ENCODE results near the gene SCARF2. TPM values are rescaled to one million over a fixed set of nuclear protein-coding genes. Genes with fewer than 3 reads are reported as not detected.

SCARF2 gene
- total RNA-seq, 2 experiments from 2014 or later = 2.5 to 3.1 TPM

GRCh38 chr22:20401376-20402014 lies 36.1 kb downstream of the SCARF2 start:
- Histone ChIP-seq H3K9me3 (ENCODE audit: control insufficient read depth in 1 of 2, insufficient read depth in 1 of 2, low read length in 2 of 2) (no peaks in the 10 kb centered on the region), H3K4me3 (ENCODE audit: low read length) (no peak overlapping the region), H3K27ac (ENCODE audit: low read depth in 1 of 2, low read length in 2 of 2) (no peak overlapping the region), H3K4me1 (ENCODE audit: insufficient read depth, low read length) (peaks cover 8% of the 10 kb centered on the region), H3K27me3 (ENCODE audit: control insufficient read depth in 1 of 2, insufficient read depth in 2 of 2, low read length in 2 of 2) (no peaks in the 10 kb centered on the region), H3K36me3 (ENCODE audit: insufficient read depth, low read length) (peaks cover 32% of the 10 kb centered on the region)
- CTCF ChIA-PET = no interaction called here
- H3K27ac Mint-ChIP-seq = no peak overlapping the region
- no peak for ATAC-seq (ENCODE audit: poor library complexity)
- H3K4me1 Mint-ChIP-seq (ENCODE audit: low read depth) = peaks cover 19% of the 10 kb centered on the region
- DNase-seq = no peak
- peaks cover 36% of the 10 kb centered on the region for H3K36me3 Mint-ChIP-seq (ENCODE audit: low read depth)
- intact Hi-C loops (cut with DNase I, micrococcal nuclease) = no loop called here
- H3K9me3 Mint-ChIP-seq = no peaks in the 10 kb centered on the region
- no peak for TF ChIP-seq CTCF (IDR thresholded peaks at IDR 0.05)
- POLR2A ChIA-PET = no interaction called here
- no peak overlapping the region for H3K4me3 Mint-ChIP-seq
- H3K27me3 Mint-ChIP-seq = no peaks in the 10 kb centered on the region

- Histone ChIP-seq H3K27ac (ENCODE audit: low read depth in 1 of 2, low read length in 2 of 2) (no peak overlapping the region), H3K4me3 (ENCODE audit: low read length) (no peak overlapping the region), H3K36me3 (ENCODE audit: insufficient read depth, low read length) (peaks cover 25% of the 10 kb centered on the region), H3K9me3 (ENCODE audit: control insufficient read depth in 1 of 2, insufficient read depth in 1 of 2, low read length in 2 of 2) (no peaks in the 10 kb centered on the region), H3K27me3 (ENCODE audit: control insufficient read depth in 1 of 2, insufficient read depth in 2 of 2, low read length in 2 of 2) (no peaks in the 10 kb centered on the region), H3K4me1 (ENCODE audit: insufficient read depth, low read length) (peaks cover 9% of the 10 kb centered on the region)
- ChIA-PET CTCF (no interaction called here), POLR2A (no interaction called here)
- H3K27me3 Mint-ChIP-seq = no peaks in the 10 kb centered on the region
- no peak for ATAC-seq (ENCODE audit: poor library complexity)
- H3K4me3 Mint-ChIP-seq = no peak overlapping the region
- H3K4me1 Mint-ChIP-seq (ENCODE audit: low read depth) = peaks cover 26% of the 10 kb centered on the region
- intact Hi-C loops (cut with DNase I, micrococcal nuclease) = no loop called here
- DNase-seq = no peak
- no peak for TF ChIP-seq CTCF (IDR thresholded peaks at IDR 0.05)
- no peaks in the 10 kb centered on the region for H3K9me3 Mint-ChIP-seq
- no peak overlapping the region for H3K27ac Mint-ChIP-seq
- peaks cover 33% of the 10 kb centered on the region for H3K36me3 Mint-ChIP-seq (ENCODE audit: low read depth)
Observed at GRCh38 chr22:20400606-20401375, 36.8 kb downstream of the SCARF2 start.

- H3K4me3 ChIP-seq (ENCODE audit: low read length) = no peak overlapping the region
- H3K4me1 ChIP-seq (ENCODE audit: insufficient read depth, low read length) = peaks cover 17% of the 10 kb centered on the region
- no peaks in the 10 kb centered on the region for H3K27me3 Mint-ChIP-seq
- H3K27ac ChIP-seq (ENCODE audit: low read depth in 1 of 2, low read length in 2 of 2) = no peak overlapping the region
- H3K9me3 Mint-ChIP-seq = no peaks in the 10 kb centered on the region
- H3K36me3 ChIP-seq (ENCODE audit: insufficient read depth, low read length) = peaks cover 24% of the 10 kb centered on the region
- H3K27ac Mint-ChIP-seq = no peak overlapping the region
- no peak overlapping the region for H3K4me3 Mint-ChIP-seq
- H3K9me3 ChIP-seq (ENCODE audit: control insufficient read depth in 1 of 2, insufficient read depth in 1 of 2, low read length in 2 of 2) = no peaks in the 10 kb centered on the region
- peaks cover 30% of the 10 kb centered on the region for H3K36me3 Mint-ChIP-seq (ENCODE audit: low read depth)
- intact Hi-C loops (cut with DNase I, micrococcal nuclease) = loop anchor here in 1 of 2 experiments (10.0 kb wide), 2 partner anchors 285 to 385 kb away; partner anchors contain the start of genes ARVCF, RANBP1 and TRMT2A
- H3K4me1 Mint-ChIP-seq (ENCODE audit: low read depth) = peaks cover 34% of the 10 kb centered on the region
- ChIA-PET POLR2A (no interaction called here), CTCF (no interaction called here)
- no peak for TF ChIP-seq CTCF (IDR thresholded peaks at IDR 0.05)
- ATAC-seq (ENCODE audit: poor library complexity) (no peak), DNase-seq (no peak)
- no peaks in the 10 kb centered on the region for H3K27me3 ChIP-seq (ENCODE audit: control insufficient read depth in 1 of 2, insufficient read depth in 2 of 2, low read length in 2 of 2)
Observed at GRCh38 chr22:20399866-20400605, 37.6 kb downstream of the SCARF2 start.
